ENCODE measurements around the gene TSPAN2. TPM values are rescaled to one million over a fixed set of nuclear protein-coding genes. Genes with fewer than 3 reads are reported as not detected.

The TSPAN2 gene
- total and polyA plus RNA-seq, 4 donors, result 26.2 to 83.0 (median 39.5) TPM

- H3K36me3 ChIP-seq (ENCODE audit: control insufficient read depth in 1 of 2, insufficient read depth in 2 of 2, low read length in 1 of 2), result no peaks in the 10 kb centered on the region
- H3K4me3 ChIP-seq (ENCODE audit: low read length in 2 of 2), result no peak overlapping the region
- no peak for ATAC-seq (ENCODE audit: low FRiP score)
- no peak for DNase-seq
- no peak overlapping the region for H3K27ac ChIP-seq (ENCODE audit: low read depth in 1 of 2, low read length in 2 of 2)
- no peaks in the 10 kb centered on the region for H3K27me3 ChIP-seq (ENCODE audit: control insufficient read depth in 1 of 2, insufficient read depth in 2 of 2, low read length in 1 of 2)
- no peaks in the 10 kb centered on the region for H3K4me1 ChIP-seq (ENCODE audit: control insufficient read depth in 1 of 2, insufficient read depth in 2 of 2, low read length in 2 of 2)
- intact Hi-C loops (cut with DNase I), result no loop called here
- H3K9me3 ChIP-seq (ENCODE audit: control insufficient read depth, low read length), result no peaks in the 10 kb centered on the region
- WGBS, 2 donors, result 91 to 92% methylated on average over 4 of the region's 4 CpGs
Observed at GRCh38 chr1:115118611-115119010, 29.3 kb upstream of the TSPAN2 start.

GRCh38 chr1:115118086-115118485, 28.8 kb upstream of the TSPAN2 start:
- H3K27me3 ChIP-seq (ENCODE audit: control insufficient read depth in 1 of 2, insufficient read depth in 2 of 2, low read length in 1 of 2), result no peaks in the 10 kb centered on the region
- H3K36me3 ChIP-seq (ENCODE audit: control insufficient read depth in 1 of 2, insufficient read depth in 2 of 2, low read length in 1 of 2), result no peaks in the 10 kb centered on the region
- DNase-seq (no peak), ATAC-seq (ENCODE audit: low FRiP score) (no peak)
- H3K9me3 ChIP-seq (ENCODE audit: control insufficient read depth, low read length), result no peaks in the 10 kb centered on the region
- H3K27ac ChIP-seq (ENCODE audit: low read depth in 1 of 2, low read length in 2 of 2), result no peak overlapping the region
- intact Hi-C loops (cut with DNase I), result no loop called here
- H3K4me1 ChIP-seq (ENCODE audit: control insufficient read depth in 1 of 2, insufficient read depth in 2 of 2, low read length in 2 of 2), result no peaks in the 10 kb centered on the region
- no peak overlapping the region for H3K4me3 ChIP-seq (ENCODE audit: low read length in 2 of 2)

- no peaks in the 10 kb centered on the region for H3K27me3 ChIP-seq (ENCODE audit: control insufficient read depth in 1 of 2, insufficient read depth in 2 of 2, low read length in 1 of 2)
- intact Hi-C loops (cut with DNase I), result no loop called here
- ATAC-seq (ENCODE audit: low FRiP score), result no peak
- H3K27ac ChIP-seq (ENCODE audit: low read depth in 1 of 2, low read length in 2 of 2), result no peak overlapping the region
- no peak overlapping the region for H3K4me3 ChIP-seq (ENCODE audit: low read length in 2 of 2)
- H3K36me3 ChIP-seq (ENCODE audit: control insufficient read depth in 1 of 2, insufficient read depth in 2 of 2, low read length in 1 of 2), result no peaks in the 10 kb centered on the region
- H3K9me3 ChIP-seq (ENCODE audit: control insufficient read depth, low read length), result no peaks in the 10 kb centered on the region
- H3K4me1 ChIP-seq (ENCODE audit: control insufficient read depth in 1 of 2, insufficient read depth in 2 of 2, low read length in 2 of 2), result no peaks in the 10 kb centered on the region
- WGBS, 2 donors, result 92 to 100% methylated on average over 1 of the region's 1 CpG
- no peak for DNase-seq
Observed at GRCh38 chr1:115117298-115117697, 28.0 kb upstream of the TSPAN2 start.

GRCh38 chr1:115116512-115116911, 27.2 kb upstream of the TSPAN2 start:
- no peaks in the 10 kb centered on the region for H3K36me3 ChIP-seq (ENCODE audit: control insufficient read depth in 1 of 2, insufficient read depth in 2 of 2, low read length in 1 of 2)
- WGBS, 2 donors, result 83 to 93% methylated on average over 5 of the region's 5 CpGs
- H3K27me3 ChIP-seq (ENCODE audit: control insufficient read depth in 1 of 2, insufficient read depth in 2 of 2, low read length in 1 of 2), result no peaks in the 10 kb centered on the region
- ATAC-seq (ENCODE audit: low FRiP score) (no peak), DNase-seq (no peak)
- no peak overlapping the region for H3K4me3 ChIP-seq (ENCODE audit: low read length in 2 of 2)
- H3K27ac ChIP-seq (ENCODE audit: low read depth in 1 of 2, low read length in 2 of 2), result no peak overlapping the region
- H3K4me1 ChIP-seq (ENCODE audit: control insufficient read depth in 1 of 2, insufficient read depth in 2 of 2, low read length in 2 of 2), result no peaks in the 10 kb centered on the region
- H3K9me3 ChIP-seq (ENCODE audit: control insufficient read depth, low read length), result no peaks in the 10 kb centered on the region
- intact Hi-C loops (cut with DNase I), result no loop called here

- 69 to 75% methylated on average over 6 of the region's 6 CpGs for WGBS, 2 donors
- Histone ChIP-seq H3K36me3 (ENCODE audit: control insufficient read depth in 1 of 2, insufficient read depth in 2 of 2, low read length in 1 of 2) (no peaks in the 10 kb centered on the region), H3K27ac (ENCODE audit: low read depth in 1 of 2, low read length in 2 of 2) (no peak overlapping the region), H3K27me3 (ENCODE audit: control insufficient read depth in 1 of 2, insufficient read depth in 2 of 2, low read length in 1 of 2) (no peaks in the 10 kb centered on the region), H3K9me3 (ENCODE audit: control insufficient read depth, low read length) (no peaks in the 10 kb centered on the region), H3K4me3 (ENCODE audit: low read length in 2 of 2) (no peak overlapping the region), H3K4me1 (ENCODE audit: control insufficient read depth in 1 of 2, insufficient read depth in 2 of 2, low read length in 2 of 2) (no peaks in the 10 kb centered on the region)
- no peak for DNase-seq
- intact Hi-C loops (cut with DNase I), result no loop called here
- no peak for ATAC-seq (ENCODE audit: low FRiP score)
Observed at GRCh38 chr1:115115521-115116161, 26.3 kb upstream of the TSPAN2 start.

- DNase-seq, result peak; percentile 66 to 75
Observed at GRCh38 chr1:115114308-115114707, 25.0 kb upstream of the TSPAN2 start.

GRCh38 chr1:115113766-115114165, 24.5 kb upstream of the TSPAN2 start:
- Histone ChIP-seq H3K36me3 (ENCODE audit: control insufficient read depth in 1 of 2, insufficient read depth in 2 of 2, low read length in 1 of 2) (no peaks in the 10 kb centered on the region), H3K4me3 (ENCODE audit: low read length in 2 of 2) (no peak overlapping the region), H3K4me1 (ENCODE audit: control insufficient read depth in 1 of 2, insufficient read depth in 2 of 2, low read length in 2 of 2) (no peaks in the 10 kb centered on the region), H3K27ac (ENCODE audit: low read depth in 1 of 2, low read length in 2 of 2) (peak overlapping the region in 1 of 2 donors; percentile 10), H3K27me3 (ENCODE audit: control insufficient read depth in 1 of 2, insufficient read depth in 2 of 2, low read length in 1 of 2) (no peaks in the 10 kb centered on the region), H3K9me3 (ENCODE audit: control insufficient read depth, low read length) (no peaks in the 10 kb centered on the region)
- DNase-seq (no peak), ATAC-seq (ENCODE audit: low FRiP score) (peak; percentile 19)
- 75% methylated on average over 4 of the region's 4 CpGs for WGBS, 2 donors
- intact Hi-C loops (cut with DNase I), result loop anchor here in 1 of 2 donors (2.0 kb wide), 1 partner anchor 135 kb away; no protein-coding TSS in a partner anchor

More at GRCh38 chr1:115114308-115114707, 25.0 kb upstream of the TSPAN2 start:
- intact Hi-C loops (cut with DNase I), result no loop called here
- 22 to 27% methylated on average over 3 of the region's 3 CpGs for WGBS, 2 donors
- peak; percentile 17 for ATAC-seq (ENCODE audit: low FRiP score)
- no peaks in the 10 kb centered on the region for H3K27me3 ChIP-seq (ENCODE audit: control insufficient read depth in 1 of 2, insufficient read depth in 2 of 2, low read length in 1 of 2)
- H3K4me1 ChIP-seq (ENCODE audit: control insufficient read depth in 1 of 2, insufficient read depth in 2 of 2, low read length in 2 of 2), result no peaks in the 10 kb centered on the region
- H3K4me3 ChIP-seq (ENCODE audit: low read length in 2 of 2), result no peak overlapping the region
- no peaks in the 10 kb centered on the region for H3K9me3 ChIP-seq (ENCODE audit: control insufficient read depth, low read length)
- no peaks in the 10 kb centered on the region for H3K36me3 ChIP-seq (ENCODE audit: control insufficient read depth in 1 of 2, insufficient read depth in 2 of 2, low read length in 1 of 2)
- H3K27ac ChIP-seq (ENCODE audit: low read depth in 1 of 2, low read length in 2 of 2), result peak overlapping the region in 1 of 2 donors; percentile 10

GRCh38 chr1:115112496-115113375, 23.4 kb upstream of the TSPAN2 start:
- Histone ChIP-seq H3K4me3 (ENCODE audit: low read length in 2 of 2) (no peak overlapping the region), H3K4me1 (ENCODE audit: control insufficient read depth in 1 of 2, insufficient read depth in 2 of 2, low read length in 2 of 2) (no peaks in the 10 kb centered on the region), H3K27me3 (ENCODE audit: control insufficient read depth in 1 of 2, insufficient read depth in 2 of 2, low read length in 1 of 2) (no peaks in the 10 kb centered on the region), H3K36me3 (ENCODE audit: control insufficient read depth in 1 of 2, insufficient read depth in 2 of 2, low read length in 1 of 2) (no peaks in the 10 kb centered on the region), H3K9me3 (ENCODE audit: control insufficient read depth, low read length) (no peaks in the 10 kb centered on the region), H3K27ac (ENCODE audit: low read depth in 1 of 2, low read length in 2 of 2) (no peak overlapping the region)
- DNase-seq, result peak in 1 of 2 donors; percentile 81
- 25 to 27% methylated on average over 18 of the region's 18 CpGs for WGBS, 2 donors
- peak; percentile 81 for ATAC-seq (ENCODE audit: low FRiP score)
- intact Hi-C loops (cut with DNase I), result loop anchor here (1.0 to 2.0 kb wide), 2 partner anchors 133 to 134 kb away; no protein-coding TSS in a partner anchor
